Activated CD8-positive, alpha-beta T cell treated with anti-CD3 and anti-CD28 coated beads, Interleukin-2, amount 10 ng/mL, durations not matched to agents 7 days and 5 days (primary cell): ENCODE results near the gene HORMAD2. TPM values are rescaled to one million over a fixed set of nuclear protein-coding genes. Genes with fewer than 3 reads are reported as not detected.

Experiments
- ATAC-seq: fragments of 150-1000 bp; cut with Tn5 transposase; one replicate; pipeline ENCODE4 v1.10.0; 2021; ENCODE audit warnings: moderate library complexity
- CTCF ChIA-PET: fragments of 350-600 bp; sonication (Branson Sonifier 250); formaldehyde crosslinking; loops from one replicate; lab custom pipeline; 2021; ENCODE audit warnings: antibody characterized with exemption; lab: Charles Lee
- POLR2A ChIA-PET: fragments of 350-600 bp; sonication (Branson Sonifier 250); formaldehyde crosslinking; loops from one replicate; lab custom pipeline; 2021; ENCODE audit warnings: antibody characterized with exemption; lab: Charles Lee
- DNase-seq: peaks from one replicate; pipeline ENCODE4 v3.0.0-alpha.2; 2020
- H3K27ac Mint-ChIP-seq: one replicate; pipeline ENCODE4 v1.8.0; 2021; ENCODE audit warnings: mild to moderate bottlenecking, mixed read lengths
- H3K27me3 Mint-ChIP-seq: one replicate; pipeline ENCODE4 v1.8.0; 2021; ENCODE audit warnings: low read depth, mixed read lengths
- H3K36me3 Mint-ChIP-seq: one replicate; pipeline ENCODE4 v1.8.0; 2021; ENCODE audit warnings: low read depth, mixed read lengths
- H3K4me1 Mint-ChIP-seq: one replicate; pipeline ENCODE4 v1.8.0; 2021; ENCODE audit warnings: low read depth, mixed read lengths
- H3K4me3 Mint-ChIP-seq: one replicate; pipeline ENCODE4 v1.8.0; 2021; ENCODE audit warnings: mild to moderate bottlenecking, mixed read lengths
- H3K9me3 Mint-ChIP-seq: one replicate; pipeline ENCODE4 v1.8.0; 2022; ENCODE audit warnings: mixed read lengths; ENCODE audit not compliant: insufficient read depth
- total RNA-seq, 2 experiments: library from RNA; stranded (reverse); gene quantifications; one replicate each; pipeline ENCODE4 v1.2.3, GENCODE V29; 2021

The HORMAD2 gene
- total RNA-seq, 2 experiments from 2014 or later, result not detected

- H3K4me3 Mint-ChIP-seq, result peak overlapping the region; percentile 55
These were observed 103.6 kb downstream of the HORMAD2 start for GRCh38 chr22:30183861-30184278.

DNA sequence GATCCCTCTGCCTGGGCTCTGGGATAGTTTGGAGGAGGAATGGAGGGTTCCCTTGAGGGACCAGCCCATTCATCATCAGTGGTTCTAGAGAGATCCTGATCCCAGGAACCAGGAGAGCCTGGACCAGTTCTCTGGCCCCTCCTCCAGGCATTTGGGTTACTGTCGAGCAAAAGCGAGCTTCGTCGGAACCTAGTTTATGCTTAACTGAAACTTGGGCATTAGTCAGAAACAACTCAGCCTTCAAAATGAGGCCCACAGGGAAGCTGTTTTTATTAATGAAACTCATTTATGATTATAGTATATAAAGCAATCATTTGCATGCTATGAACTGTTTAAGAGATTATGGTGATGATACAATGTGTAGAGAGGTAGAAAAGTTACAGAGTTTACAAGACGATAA is 104.9 kb downstream of the HORMAD2 start:
- Mint-ChIP-seq H3K27ac (peak overlapping the region; percentile 96), H3K36me3 (peaks cover 14% of the 10 kb centered on the region), H3K9me3 (no peaks in the 10 kb centered on the region), H3K4me3 (no peak overlapping the region), H3K4me1 (peaks cover 93% of the 10 kb centered on the region), H3K27me3 (no peaks in the 10 kb centered on the region)
- CTCF ChIA-PET, result interaction anchor here (0.7 to 2.1 kb wide), 9 partner anchors 10 to 83 kb away, joined by 3 to 18 read pairs (median 4); no protein-coding TSS in a partner anchor
- DNase-seq, result no peak
- POLR2A ChIA-PET, result interaction anchor here (1.1 to 1.5 kb wide), 7 partner anchors 11 to 61 kb away, joined by 3 to 13 read pairs (median 6); partner anchors contain the start of gene LIF
- ATAC-seq, result no peak

More at GRCh38 chr22:30183861-30184278, 103.6 kb downstream of the HORMAD2 start:
- Mint-ChIP-seq H3K9me3 (no peaks in the 10 kb centered on the region), H3K36me3 (peaks cover 8% of the 10 kb centered on the region), H3K27ac (peak overlapping the region; percentile 96), H3K4me1 (peaks cover 94% of the 10 kb centered on the region), H3K27me3 (no peaks in the 10 kb centered on the region)
- DNase-seq, result peak; percentile 64
- ChIA-PET CTCF (interaction anchor here (3.9 kb wide), 1 partner anchor 75 kb away, joined by 27 read pairs; no protein-coding TSS in a partner anchor), POLR2A (interaction anchor here (0.6 to 3.0 kb wide), 4 partner anchors 12 to 63 kb away, joined by 3 to 17 read pairs (median 4); partner anchors contain the start of gene LIF)
- ATAC-seq, result peak; percentile 70

GRCh38 chr22:30185549-30185948 is 105.3 kb downstream of the HORMAD2 start:
- DNase-seq (no peak), ATAC-seq (no peak)
- CTCF ChIA-PET, result interaction anchor here (0.7 to 2.1 kb wide), 9 partner anchors 10 to 82 kb away, joined by 3 to 18 read pairs (median 4); no protein-coding TSS in a partner anchor
- Mint-ChIP-seq H3K4me3 (no peak overlapping the region), H3K4me1 (peaks cover 93% of the 10 kb centered on the region), H3K27ac (peak overlapping the region; percentile 96), H3K36me3 (peaks cover 13% of the 10 kb centered on the region), H3K27me3 (no peaks in the 10 kb centered on the region), H3K9me3 (no peaks in the 10 kb centered on the region)
- POLR2A ChIA-PET, result interaction anchor here (1.1 to 1.5 kb wide), 7 partner anchors 11 to 61 kb away, joined by 3 to 13 read pairs (median 6); partner anchors contain the start of gene LIF

DNA sequence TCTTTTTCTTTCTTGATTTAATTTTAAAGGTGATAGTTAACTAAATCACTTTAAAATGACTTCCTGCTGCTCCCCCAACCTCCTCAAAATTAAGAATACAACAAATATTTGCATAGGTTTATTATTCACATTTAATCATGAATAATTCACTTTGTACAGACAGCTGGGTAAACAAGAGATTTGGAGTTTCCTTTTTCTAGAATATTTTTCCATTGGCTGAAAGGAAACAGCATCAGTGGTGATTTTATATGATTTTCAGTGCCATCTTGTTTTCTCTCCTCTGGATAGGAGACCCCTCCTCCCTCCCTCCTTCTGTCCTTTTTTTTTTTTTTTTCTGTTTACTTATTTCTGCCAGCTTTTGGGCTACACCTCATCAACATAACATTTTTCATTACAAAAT is 105.8 kb downstream of the HORMAD2 start:
- CTCF ChIA-PET, result interaction anchor here (0.7 to 2.1 kb wide), 9 partner anchors 10 to 82 kb away, joined by 3 to 18 read pairs (median 4); no protein-coding TSS in a partner anchor
- DNase-seq (no peak), ATAC-seq (no peak)
- Mint-ChIP-seq H3K27ac (peak overlapping the region; percentile 78), H3K27me3 (no peaks in the 10 kb centered on the region), H3K9me3 (no peaks in the 10 kb centered on the region), H3K4me1 (peaks cover 95% of the 10 kb centered on the region), H3K4me3 (no peak overlapping the region), H3K36me3 (peaks cover 17% of the 10 kb centered on the region)
- POLR2A ChIA-PET, result interaction anchor here (1.1 to 1.5 kb wide), 7 partner anchors 10 to 60 kb away, joined by 3 to 13 read pairs (median 6); partner anchors contain the start of gene LIF

DNA sequence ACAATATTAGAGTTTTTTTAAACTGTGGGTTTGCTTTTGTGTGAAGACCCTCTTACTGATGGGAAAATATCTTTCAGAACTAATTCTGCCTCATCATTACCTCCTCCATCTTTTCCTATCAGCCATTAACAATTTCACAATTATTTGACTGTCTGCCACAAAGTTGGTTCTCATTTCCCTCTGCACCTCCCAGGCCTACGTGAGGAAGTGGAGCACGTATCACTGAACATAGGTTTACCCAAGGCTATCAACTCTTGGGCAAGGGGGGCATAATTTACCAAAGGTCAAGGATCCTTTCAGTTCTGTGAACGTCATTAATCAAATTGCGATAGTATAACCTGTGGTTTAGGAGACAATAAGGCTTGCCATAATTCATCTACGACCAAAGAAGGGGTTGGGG is 106.2 kb downstream of the HORMAD2 start:
- Mint-ChIP-seq H3K27ac (peak overlapping the region; percentile 78), H3K9me3 (no peaks in the 10 kb centered on the region), H3K27me3 (no peaks in the 10 kb centered on the region), H3K4me1 (peaks cover 95% of the 10 kb centered on the region), H3K36me3 (peaks cover 19% of the 10 kb centered on the region), H3K4me3 (no peak overlapping the region)
- ATAC-seq, result no peak
- CTCF ChIA-PET, result interaction anchor here (1.0 to 2.1 kb wide), 4 partner anchors 10 to 78 kb away, joined by 3 to 18 read pairs (median 4); no protein-coding TSS in a partner anchor
- DNase-seq, result no peak
- POLR2A ChIA-PET, result no interaction called here

DNA sequence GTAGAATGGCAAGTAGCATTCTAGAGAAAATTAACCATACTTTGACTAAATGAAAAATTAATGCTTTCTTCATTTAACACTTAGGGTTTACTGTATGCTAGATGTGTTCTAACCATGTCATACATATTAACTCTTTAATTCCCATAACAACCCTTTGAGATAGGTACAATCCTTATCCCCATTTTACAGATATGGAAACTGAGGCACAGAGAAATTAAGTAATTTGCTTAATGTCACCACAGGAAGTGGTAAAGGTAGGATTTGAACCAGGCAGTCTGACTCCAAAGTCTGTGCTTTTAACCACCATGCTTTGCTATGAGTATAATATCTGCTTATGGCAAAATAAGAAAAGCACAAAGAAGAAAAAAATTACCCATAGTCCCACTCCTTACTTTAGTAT is 106.8 kb downstream of the HORMAD2 start:
- CTCF ChIA-PET, result interaction anchor here (0.6 to 5.7 kb wide), 2 partner anchors 8 to 11 kb away, joined by 3 to 44 read pairs; no protein-coding TSS in a partner anchor
- no peak for DNase-seq
- H3K9me3 Mint-ChIP-seq, result no peaks in the 10 kb centered on the region
- no peak overlapping the region for H3K4me3 Mint-ChIP-seq
- H3K27me3 Mint-ChIP-seq, result no peaks in the 10 kb centered on the region
- H3K27ac Mint-ChIP-seq, result peak overlapping the region; percentile 72
- peaks cover 23% of the 10 kb centered on the region for H3K36me3 Mint-ChIP-seq
- POLR2A ChIA-PET, result interaction anchor here (1.0 kb wide), 2 partner anchors 9 to 11 kb away, joined by 3 read pairs; no protein-coding TSS in a partner anchor
- peaks cover 95% of the 10 kb centered on the region for H3K4me1 Mint-ChIP-seq
- no peak for ATAC-seq

GRCh38 chr22:30187529-30188407 is 107.5 kb downstream of the HORMAD2 start:
- Mint-ChIP-seq H3K4me3 (no peak overlapping the region), H3K4me1 (peaks cover 97% of the 10 kb centered on the region), H3K27ac (peak overlapping the region; percentile 91), H3K9me3 (no peaks in the 10 kb centered on the region), H3K27me3 (no peaks in the 10 kb centered on the region), H3K36me3 (peaks cover 29% of the 10 kb centered on the region)
- ATAC-seq (no peak), DNase-seq (no peak)
- CTCF ChIA-PET, result interaction anchor here (0.6 to 5.7 kb wide), 2 partner anchors 9 to 12 kb away, joined by 3 to 44 read pairs; no protein-coding TSS in a partner anchor
- POLR2A ChIA-PET, result interaction anchor here (0.6 to 1.1 kb wide), 5 partner anchors 9 to 33 kb away, joined by 3 to 5 read pairs (median 3); no protein-coding TSS in a partner anchor

GRCh38 chr22:30188911-30189310 is 108.6 kb downstream of the HORMAD2 start:
- POLR2A ChIA-PET, result interaction anchor here (0.6 to 3.6 kb wide), 3 partner anchors 10 to 32 kb away, joined by 3 to 16 read pairs (median 5); no protein-coding TSS in a partner anchor
- Mint-ChIP-seq H3K27me3 (no peaks in the 10 kb centered on the region), H3K27ac (peak overlapping the region; percentile 91), H3K4me1 (peaks cover 97% of the 10 kb centered on the region), H3K4me3 (no peak overlapping the region), H3K9me3 (no peaks in the 10 kb centered on the region), H3K36me3 (peaks cover 38% of the 10 kb centered on the region)
- ATAC-seq, result no peak
- DNase-seq, result no peak
- CTCF ChIA-PET, result interaction anchor here (1.5 to 5.7 kb wide), 4 partner anchors 10 to 81 kb away, joined by 3 to 44 read pairs (median 11); no protein-coding TSS in a partner anchor

DNA sequence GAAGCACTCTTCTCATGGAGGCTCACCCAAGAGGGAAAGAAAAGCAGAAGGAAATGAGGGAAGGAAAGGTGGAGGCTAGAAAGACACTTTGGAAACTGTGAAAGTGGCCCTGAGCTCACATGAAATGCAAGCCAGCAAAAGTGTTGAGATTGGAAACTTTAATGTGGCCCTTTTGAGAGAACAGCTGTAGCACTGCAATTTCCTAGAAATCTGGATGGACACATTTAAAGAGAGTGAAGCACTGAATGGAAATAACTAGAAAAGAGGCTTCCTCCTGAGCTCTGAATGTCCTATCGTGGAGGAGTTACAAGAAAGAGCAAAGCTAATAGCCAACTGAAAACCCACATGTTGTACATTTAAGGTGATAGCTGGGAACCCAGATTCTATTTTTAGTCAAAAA is 110.3 kb downstream of the HORMAD2 start:
- H3K4me3 Mint-ChIP-seq, result peak overlapping the region; percentile 54
- CTCF ChIA-PET, result interaction anchor here (1.0 to 5.7 kb wide), 11 partner anchors 9 to 82 kb away, joined by 3 to 44 read pairs (median 4); no protein-coding TSS in a partner anchor

DNA sequence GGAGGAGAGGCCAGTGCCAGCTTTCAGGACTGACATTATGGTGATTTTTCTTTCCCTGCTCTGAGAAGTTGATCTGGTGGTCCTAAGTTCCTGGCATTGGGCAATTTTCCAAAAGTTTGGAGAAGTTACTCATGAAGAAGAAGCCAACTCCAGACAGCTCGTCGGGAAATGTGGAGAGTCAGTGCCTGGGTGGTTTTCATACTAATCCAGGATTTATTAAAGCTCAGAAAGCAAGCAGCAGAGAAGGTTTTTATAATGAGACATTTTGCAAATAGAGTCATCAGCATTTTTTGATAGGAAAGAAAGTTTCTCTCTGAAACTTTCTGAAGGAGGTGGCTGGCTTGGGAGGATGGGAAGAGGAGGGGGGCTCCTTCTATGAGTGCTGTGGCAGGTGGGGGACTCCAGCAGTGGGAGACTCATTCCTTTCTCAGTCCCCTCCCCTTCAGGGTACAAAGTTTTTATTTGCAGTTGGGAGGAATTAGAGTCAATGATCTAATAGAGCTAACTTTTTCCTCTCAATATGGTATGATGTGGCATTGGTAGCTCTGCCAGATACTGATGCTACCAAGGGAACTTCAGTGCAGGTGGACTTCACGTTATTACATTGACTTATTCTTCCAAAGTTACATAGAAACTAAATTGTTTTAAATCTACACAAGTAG is 110.9 kb downstream of the HORMAD2 start:
- peaks cover 51% of the 10 kb centered on the region for H3K36me3 Mint-ChIP-seq
- H3K4me3 Mint-ChIP-seq, result peak overlapping the region; percentile 54
- no peaks in the 10 kb centered on the region for H3K9me3 Mint-ChIP-seq
- H3K27ac Mint-ChIP-seq, result peak overlapping the region; percentile 91
- POLR2A ChIA-PET, result interaction anchor here (0.8 to 3.6 kb wide), 5 partner anchors 9 to 76 kb away, joined by 3 to 16 read pairs (median 4); no protein-coding TSS in a partner anchor
- ATAC-seq, result no peak
- CTCF ChIA-PET, result interaction anchor here (0.9 to 5.7 kb wide), 10 partner anchors 10 to 83 kb away, joined by 3 to 44 read pairs (median 4); no protein-coding TSS in a partner anchor
- H3K4me1 Mint-ChIP-seq, result peaks cover 97% of the 10 kb centered on the region
- no peak for DNase-seq
- no peaks in the 10 kb centered on the region for H3K27me3 Mint-ChIP-seq

More for the DNA sequence above, 110.3 kb downstream of the HORMAD2 start:
- H3K9me3 Mint-ChIP-seq, result no peaks in the 10 kb centered on the region
- DNase-seq, result no peak
- H3K4me1 Mint-ChIP-seq, result peaks cover 95% of the 10 kb centered on the region
- POLR2A ChIA-PET, result interaction anchor here (0.8 to 3.6 kb wide), 5 partner anchors 9 to 77 kb away, joined by 3 to 16 read pairs (median 4); no protein-coding TSS in a partner anchor
- peak overlapping the region; percentile 91 for H3K27ac Mint-ChIP-seq
- H3K36me3 Mint-ChIP-seq, result peaks cover 49% of the 10 kb centered on the region
- peak; percentile 37 for ATAC-seq
- no peaks in the 10 kb centered on the region for H3K27me3 Mint-ChIP-seq
